HUES6 (cell line): ENCODE results near the gene TDRD9.
A peak's percentile ranks its signal among the peaks of the same experiment; 100 is the strongest.

ENCODE experiments used
- H3K27ac ChIP-seq: 2 replicates; pipeline ENCODE4 v1.7.0; 2013; ENCODE audit warnings: low read depth, mild to moderate bottlenecking, low read length, inconsistent platforms
- H3K27me3 ChIP-seq: 2 replicates; pipeline ENCODE4 v1.6.1; 2013; ENCODE audit warnings: low read length; ENCODE audit not compliant: control insufficient read depth, insufficient read depth
- H3K36me3 ChIP-seq: 2 replicates; pipeline ENCODE4 v1.6.1; 2013; ENCODE audit warnings: low read length; ENCODE audit not compliant: control insufficient read depth, insufficient read depth
- H3K4me1 ChIP-seq: 2 replicates; pipeline ENCODE4 v1.6.1; 2013; ENCODE audit warnings: low read length; ENCODE audit not compliant: control insufficient read depth, insufficient read depth
- H3K4me3 ChIP-seq: 2 replicates; pipeline ENCODE4 v1.5.1; 2013; ENCODE audit warnings: low read depth, low read length
- H3K9ac ChIP-seq: one replicate; pipeline ENCODE4 v1.6.1; 2013; ENCODE audit warnings: mild to moderate bottlenecking, low read length
- H3K9me3 ChIP-seq: 2 replicates; pipeline ENCODE4 v1.6.1; 2013; ENCODE audit warnings: low read depth, low read length; ENCODE audit not compliant: control insufficient read depth, insufficient read depth

The TDRD9 gene

GRCh38 chr14:104086210-104086660 is 158.0 kb downstream of the TDRD9 start:
- Histone ChIP-seq H3K9me3 (no peaks in the 10 kb centered on the region), H3K4me3 (peak overlapping the region; percentile 54), H3K9ac (no peak overlapping the region), H3K27me3 (peaks cover 11% of the 10 kb centered on the region), H3K4me1 (peaks cover 3% of the 10 kb centered on the region; the same call in 1 of the 2 replicates), H3K36me3 (no peaks in the 10 kb centered on the region), H3K27ac (no peak overlapping the region)

GRCh38 chr14:104086661-104087461 is 158.6 kb downstream of the TDRD9 start:
- Histone ChIP-seq H3K9ac (no peak overlapping the region), H3K27ac (no peak overlapping the region), H3K36me3 (no peaks in the 10 kb centered on the region), H3K9me3 (no peaks in the 10 kb centered on the region), H3K27me3 (peaks cover 11% of the 10 kb centered on the region), H3K4me1 (peaks cover 7% of the 10 kb centered on the region; the same call in 1 of the 2 replicates), H3K4me3 (no peak overlapping the region)

- H3K27ac ChIP-seq, result no peak overlapping the region
These were observed 159.2 kb downstream of the TDRD9 start for GRCh38 chr14:104087505-104087904.

DNA sequence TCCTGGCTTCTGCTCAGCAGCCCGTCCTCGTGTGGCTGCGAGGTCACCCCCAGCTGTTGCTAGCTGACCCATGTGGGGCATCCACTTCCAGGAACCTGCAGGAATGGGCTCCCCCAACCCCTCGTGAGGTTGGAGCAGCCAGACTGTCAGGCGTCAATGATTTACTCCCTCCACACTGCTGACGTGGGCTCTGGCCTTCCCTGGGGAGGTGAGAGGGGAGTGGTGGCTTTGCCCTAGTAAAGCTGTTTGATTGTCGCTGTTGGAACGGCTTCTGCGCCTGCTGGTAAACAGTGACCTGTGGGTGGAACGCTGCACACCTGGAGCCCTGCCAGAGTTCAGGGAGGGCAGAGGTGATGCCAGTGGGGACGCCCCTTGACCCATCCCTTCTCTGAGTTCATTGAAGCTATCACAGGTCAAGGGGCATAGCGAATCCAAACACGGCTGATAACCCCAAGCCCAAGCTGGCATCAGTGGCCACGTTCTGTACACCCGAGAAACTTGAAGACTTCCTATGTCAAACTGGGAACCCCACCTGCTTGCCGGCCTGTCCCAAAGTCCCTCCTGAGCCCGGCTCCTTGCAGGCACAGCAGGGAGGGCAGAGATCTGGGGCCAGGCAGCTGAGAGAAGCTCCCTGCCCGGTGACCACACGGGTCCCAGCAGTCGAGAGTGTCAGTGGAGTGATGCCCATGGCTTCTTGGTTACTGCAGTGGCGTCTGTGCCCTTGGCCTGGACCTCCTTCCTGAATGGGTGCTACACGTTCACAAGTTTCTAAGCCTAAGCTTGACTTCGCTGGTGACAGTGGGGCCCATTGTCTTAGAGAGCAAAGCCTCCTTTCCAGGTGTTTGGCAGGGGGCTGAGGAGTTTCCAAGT is 160.0 kb downstream of the TDRD9 start:
- Histone ChIP-seq H3K4me1 (peaks cover 7% of the 10 kb centered on the region; the same call in 1 of the 2 replicates), H3K4me3 (no peak overlapping the region), H3K27ac (no peak overlapping the region), H3K36me3 (no peaks in the 10 kb centered on the region), H3K9ac (no peak overlapping the region), H3K9me3 (no peaks in the 10 kb centered on the region), H3K27me3 (peaks cover 11% of the 10 kb centered on the region)

More at GRCh38 chr14:104087505-104087904, 159.2 kb downstream of the TDRD9 start:
- Histone ChIP-seq H3K9ac (no peak overlapping the region), H3K4me1 (peaks cover 7% of the 10 kb centered on the region; the same call in 1 of the 2 replicates), H3K36me3 (no peaks in the 10 kb centered on the region), H3K4me3 (no peak overlapping the region), H3K9me3 (no peaks in the 10 kb centered on the region), H3K27me3 (peaks cover 11% of the 10 kb centered on the region)

GRCh38 chr14:104090071-104090748 is 162.0 kb downstream of the TDRD9 start:
- Histone ChIP-seq H3K27me3 (peaks cover 11% of the 10 kb centered on the region), H3K36me3 (no peaks in the 10 kb centered on the region), H3K4me1 (peaks cover 18% of the 10 kb centered on the region), H3K9me3 (no peaks in the 10 kb centered on the region), H3K27ac (no peak overlapping the region), H3K4me3 (no peak overlapping the region), H3K9ac (no peak overlapping the region)

- Histone ChIP-seq H3K36me3 (no peaks in the 10 kb centered on the region), H3K4me1 (peaks cover 18% of the 10 kb centered on the region), H3K4me3 (no peak overlapping the region), H3K27me3 (peaks cover 5% of the 10 kb centered on the region), H3K9ac (no peak overlapping the region), H3K27ac (no peak overlapping the region), H3K9me3 (no peaks in the 10 kb centered on the region)
These were observed 163.0 kb downstream of the TDRD9 start for GRCh38 chr14:104091061-104091926.

- H3K27me3 ChIP-seq, result peaks cover 3% of the 10 kb centered on the region; the same call in 1 of the 2 replicates
- H3K9me3 ChIP-seq, result no peaks in the 10 kb centered on the region
- no peak overlapping the region for H3K9ac ChIP-seq
- H3K27ac ChIP-seq, result no peak overlapping the region
- H3K36me3 ChIP-seq, result no peaks in the 10 kb centered on the region
- H3K4me3 ChIP-seq, result no peak overlapping the region
- H3K4me1 ChIP-seq, result peaks cover 18% of the 10 kb centered on the region
These were observed 163.9 kb downstream of the TDRD9 start for GRCh38 chr14:104091927-104092771.

DNA sequence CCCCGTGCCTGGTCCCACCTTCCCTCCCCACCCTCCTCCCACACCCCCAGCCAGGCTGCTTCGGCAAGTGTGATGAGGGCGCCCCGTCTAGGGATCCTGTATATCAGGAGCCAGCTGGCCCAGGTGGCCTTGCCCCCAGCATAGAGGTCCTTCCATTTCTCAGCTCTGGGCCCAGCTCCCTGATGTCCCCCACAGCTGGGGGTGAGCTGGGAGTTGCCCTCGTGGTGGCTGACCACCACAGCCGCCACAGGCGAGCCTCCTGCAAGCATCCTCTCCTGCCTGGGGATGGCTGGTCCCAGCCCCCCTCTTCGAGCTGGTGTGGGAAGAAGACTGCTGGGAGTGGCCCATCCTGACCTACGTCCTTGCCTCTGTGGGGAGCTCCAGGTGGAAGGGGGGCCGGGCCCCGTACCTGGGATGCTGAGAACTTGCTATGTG is 164.7 kb downstream of the TDRD9 start:
- no peak overlapping the region for H3K4me3 ChIP-seq
- no peak overlapping the region for H3K27ac ChIP-seq
- no peak overlapping the region for H3K9ac ChIP-seq
- 0 out of 2 replicates have a peak, but pooled peaks cover 3% of the 10 kb centered on the region for H3K27me3 ChIP-seq
- H3K4me1 ChIP-seq, result peaks cover 18% of the 10 kb centered on the region
- no peaks in the 10 kb centered on the region for H3K9me3 ChIP-seq
- H3K36me3 ChIP-seq, result no peaks in the 10 kb centered on the region

- 0 out of 2 replicates have a peak, but pooled peaks cover 3% of the 10 kb centered on the region for H3K27me3 ChIP-seq
These were observed 165.3 kb downstream of the TDRD9 start for GRCh38 chr14:104093366-104094055.

More at GRCh38 chr14:104093366-104094055, 165.3 kb downstream of the TDRD9 start:
- H3K27ac ChIP-seq, result no peak overlapping the region
- peaks cover 18% of the 10 kb centered on the region for H3K4me1 ChIP-seq
- no peak overlapping the region for H3K9ac ChIP-seq
- no peaks in the 10 kb centered on the region for H3K9me3 ChIP-seq
- no peaks in the 10 kb centered on the region for H3K36me3 ChIP-seq
- H3K4me3 ChIP-seq, result no peak overlapping the region
